HEK293T (cell line): ENCODE measurements around the gene C20orf202.

Experiments used
- BHLHE40 ChIP-seq: fragments of 450-650 bp; IDR thresholded peaks from 2 replicates; pipeline ENCODE4 v1.6.1; 2016; ENCODE audit warnings: mild to moderate bottlenecking, moderate library complexity, borderline replicate concordance
- CTBP1 ChIP-seq: fragments of 450-650 bp; IDR thresholded peaks from 2 replicates; pipeline ENCODE4 v1.6.1; 2016; ENCODE audit warnings: borderline replicate concordance
- FOXA1 ChIP-seq: fragments of 450-650 bp; IDR thresholded peaks from 2 replicates; pipeline ENCODE4 v1.6.1; 2016; ENCODE audit warnings: mild to moderate bottlenecking
- FOXK2 ChIP-seq: fragments of 450-650 bp; IDR thresholded peaks from 2 replicates; pipeline ENCODE4 v1.6.1; 2016; ENCODE audit warnings: mild to moderate bottlenecking
- FOXM1 ChIP-seq: fragments of 450-650 bp; IDR thresholded peaks from 2 replicates; pipeline ENCODE4 v1.6.1; 2017; ENCODE audit warnings: mild to moderate bottlenecking, borderline replicate concordance
- HDGF ChIP-seq: fragments of 450-650 bp; IDR thresholded peaks from 2 replicates; pipeline ENCODE4 v1.6.1; 2017; ENCODE audit warnings: antibody characterized with exemption, borderline replicate concordance
- LEF1 ChIP-seq: fragments of 450-650 bp; IDR thresholded peaks from 2 replicates; pipeline ENCODE4 v1.6.1; 2017; ENCODE audit warnings: mild to moderate bottlenecking, borderline replicate concordance
- SP1 ChIP-seq: fragments of 450-650 bp; IDR thresholded peaks from 2 replicates; pipeline ENCODE4 v1.6.1; 2017
- SUZ12 ChIP-seq: fragments of 450-650 bp; IDR thresholded peaks from 2 replicates; pipeline ENCODE4 v1.6.1; 2016; ENCODE audit warnings: mild to moderate bottlenecking
- TF ChIP-seq, protein P1 (sequence below): fragments of 450-650 bp; IDR thresholded peaks from 2 replicates; pipeline ENCODE4 v1.6.1; 2016

DNA sequence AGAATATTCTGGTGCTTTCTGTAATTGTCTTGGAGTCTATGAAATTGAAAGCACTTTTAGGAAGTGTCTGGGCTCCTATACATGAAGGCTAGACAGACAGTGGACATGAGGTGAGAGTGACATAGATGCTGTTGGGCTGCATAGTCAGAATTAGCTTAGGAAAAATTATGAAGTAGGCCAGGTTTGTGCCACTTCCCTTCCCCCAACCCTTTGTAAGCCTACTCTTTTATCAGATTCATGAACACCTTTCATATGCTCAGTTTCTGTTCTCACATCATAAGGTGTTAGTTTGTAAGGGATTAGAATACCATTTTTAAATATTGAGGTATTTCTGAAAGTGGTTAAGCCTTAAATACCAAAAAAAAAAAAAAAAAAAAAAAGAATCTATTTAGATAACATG, 44.4 kb downstream of the C20orf202 start:
- TF ChIP-seq FOXA1 = no peak
- TF ChIP-seq FOXK2 = no peak
- TF ChIP-seq, protein P1, sequence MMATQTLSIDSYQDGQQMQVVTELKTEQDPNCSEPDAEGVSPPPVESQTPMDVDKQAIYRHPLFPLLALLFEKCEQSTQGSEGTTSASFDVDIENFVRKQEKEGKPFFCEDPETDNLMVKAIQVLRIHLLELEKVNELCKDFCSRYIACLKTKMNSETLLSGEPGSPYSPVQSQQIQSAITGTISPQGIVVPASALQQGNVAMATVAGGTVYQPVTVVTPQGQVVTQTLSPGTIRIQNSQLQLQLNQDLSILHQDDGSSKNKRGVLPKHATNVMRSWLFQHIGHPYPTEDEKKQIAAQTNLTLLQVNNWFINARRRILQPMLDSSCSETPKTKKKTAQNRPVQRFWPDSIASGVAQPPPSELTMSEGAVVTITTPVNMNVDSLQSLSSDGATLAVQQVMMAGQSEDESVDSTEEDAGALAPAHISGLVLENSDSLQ = no peak
- TF ChIP-seq CTBP1 = no peak
- TF ChIP-seq SP1 = no peak
- TF ChIP-seq SUZ12 = no peak
- TF ChIP-seq HDGF = no peak
- no peak for TF ChIP-seq BHLHE40
- no peak for TF ChIP-seq LEF1
- no peak for TF ChIP-seq FOXM1
